ENCODE results near the gene SEC61A1.

Gene SEC61A1

DNA sequence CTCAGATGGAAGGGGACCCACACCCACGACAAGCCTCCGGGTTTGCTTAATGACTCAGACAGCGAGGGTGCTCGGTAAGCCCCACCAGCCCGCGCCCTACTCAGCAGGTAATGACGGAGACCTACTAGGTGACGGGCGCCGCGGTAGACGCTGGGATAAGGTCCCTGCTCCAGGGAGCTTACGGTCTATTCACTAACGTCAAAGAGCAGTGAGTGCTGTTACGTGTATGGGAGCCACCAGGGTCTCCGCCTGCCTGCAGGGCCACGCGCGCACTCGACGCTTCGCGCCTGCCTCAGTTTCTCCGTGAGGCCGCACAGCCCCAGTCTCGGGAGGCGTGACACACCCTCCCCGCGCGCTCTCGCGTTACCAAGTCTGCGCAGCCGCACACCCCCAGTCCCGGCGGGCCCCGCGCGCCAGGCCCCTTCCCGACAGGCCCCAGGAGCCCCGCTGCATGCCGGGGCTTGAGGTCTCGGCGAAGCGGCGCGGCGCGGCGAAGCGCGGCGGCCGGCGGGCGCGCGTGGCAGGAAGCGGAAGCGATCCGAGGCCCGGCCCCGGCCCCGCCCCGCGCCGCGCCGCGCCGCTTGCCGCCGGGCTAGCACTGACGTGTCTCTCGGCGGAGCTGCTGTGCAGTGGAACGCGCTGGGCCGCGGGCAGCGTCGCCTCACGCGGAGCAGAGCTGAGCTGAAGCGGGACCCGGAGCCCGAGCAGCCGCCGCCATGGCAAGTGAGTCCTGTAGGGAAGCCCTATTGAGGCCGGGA lies at the start of gene SEC61A1:
Gene SEC61A1, plus strand, starts transcription at position 601 of the 758 bp plus-strand sequence. Its CDS starts 116 bp downstream, at position 717.
- DNase-seq (ENCODE audit: low spot score): peak; percentile 98

DNA sequence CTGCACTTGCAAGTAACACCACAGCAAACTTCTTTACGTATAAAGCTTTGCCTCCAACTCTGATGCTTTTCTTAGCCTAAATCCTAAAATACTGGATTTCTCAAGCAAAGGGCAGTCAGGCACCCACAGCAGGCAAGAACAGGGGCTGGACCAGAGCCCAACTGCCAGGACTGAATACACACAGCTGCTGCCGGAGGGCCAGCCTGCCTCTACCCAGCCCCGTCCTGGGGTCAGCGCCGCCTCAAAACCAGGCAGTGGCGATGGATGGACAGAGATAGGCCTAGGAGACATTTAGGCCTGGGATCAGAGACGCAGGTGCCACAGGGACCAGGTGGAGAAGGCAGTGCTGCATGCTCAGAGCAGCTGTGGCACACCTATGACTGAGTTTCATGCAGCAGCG lies 47.6 kb upstream of the SEC61A1 start:
- DNase-seq (ENCODE audit: low spot score): no peak

DNA sequence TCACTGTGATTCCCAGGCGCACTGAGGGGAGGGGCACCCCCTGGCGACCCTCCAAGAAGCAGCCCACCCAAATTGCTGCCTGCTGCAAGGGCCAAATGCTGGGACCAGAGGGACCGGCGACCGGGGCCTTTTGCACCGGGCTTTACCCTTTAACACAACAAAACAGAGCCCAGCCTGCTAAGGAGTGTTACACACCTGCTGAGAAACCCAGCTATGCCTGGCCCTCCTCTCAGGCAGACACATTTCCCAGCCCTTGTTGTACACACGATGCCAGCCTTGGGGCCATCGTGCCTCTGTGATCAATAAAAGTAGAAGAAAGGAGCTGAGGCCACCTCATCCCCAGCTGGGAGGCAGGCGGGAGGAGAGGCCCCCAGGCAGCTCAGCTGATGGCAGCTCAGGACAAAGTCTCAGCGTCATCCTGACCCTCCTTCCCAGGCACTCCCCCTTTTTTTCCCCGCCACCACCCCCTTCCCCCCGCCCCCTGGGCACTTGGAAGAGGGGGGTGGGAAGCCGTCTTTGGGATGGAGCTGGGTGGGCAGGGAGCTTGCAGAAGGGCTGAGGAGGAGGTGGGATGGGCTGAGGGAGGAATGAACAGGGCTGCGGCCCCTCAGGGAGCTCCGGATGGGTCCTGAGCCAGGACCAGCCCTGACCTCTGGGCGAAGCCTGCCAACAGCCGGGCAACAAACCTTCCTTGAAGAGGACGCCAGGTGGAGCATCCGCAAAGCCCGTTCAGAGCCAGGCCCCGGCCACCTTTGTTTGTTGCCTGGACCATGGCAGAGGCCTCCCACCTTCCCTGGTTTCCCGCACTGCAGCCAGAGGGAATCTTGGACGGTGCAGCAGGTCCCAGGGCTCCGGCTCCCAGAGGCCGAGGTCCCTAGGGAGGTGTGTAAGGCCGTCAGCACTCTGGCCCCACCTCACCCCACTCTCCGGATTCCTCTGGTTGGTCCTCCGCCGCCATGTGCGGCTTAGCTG lies 45.9 kb upstream of the SEC61A1 start:
- DNase-seq (ENCODE audit: low spot score): no peak

DNA sequence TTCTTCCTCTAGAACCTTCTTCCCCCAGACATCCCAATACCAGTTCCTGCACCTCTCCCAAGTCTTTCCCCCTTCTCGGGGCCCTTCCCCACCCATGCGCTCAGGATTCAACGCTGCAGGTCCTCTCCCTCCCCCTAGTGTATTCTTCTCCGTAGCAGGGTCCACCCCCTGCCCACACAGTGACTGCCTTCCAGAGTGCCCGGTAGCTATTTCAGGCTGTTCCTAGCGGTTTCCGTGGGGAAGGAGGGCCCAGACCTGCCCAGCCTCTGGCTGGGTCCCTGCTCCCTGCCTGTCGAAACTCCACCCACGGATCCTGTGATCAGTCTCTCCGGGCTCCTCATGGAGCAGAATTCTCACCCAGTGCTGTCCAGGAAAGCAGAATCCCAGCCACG lies 45.2 kb upstream of the SEC61A1 start:
- no peak for DNase-seq (ENCODE audit: low spot score)

DNA sequence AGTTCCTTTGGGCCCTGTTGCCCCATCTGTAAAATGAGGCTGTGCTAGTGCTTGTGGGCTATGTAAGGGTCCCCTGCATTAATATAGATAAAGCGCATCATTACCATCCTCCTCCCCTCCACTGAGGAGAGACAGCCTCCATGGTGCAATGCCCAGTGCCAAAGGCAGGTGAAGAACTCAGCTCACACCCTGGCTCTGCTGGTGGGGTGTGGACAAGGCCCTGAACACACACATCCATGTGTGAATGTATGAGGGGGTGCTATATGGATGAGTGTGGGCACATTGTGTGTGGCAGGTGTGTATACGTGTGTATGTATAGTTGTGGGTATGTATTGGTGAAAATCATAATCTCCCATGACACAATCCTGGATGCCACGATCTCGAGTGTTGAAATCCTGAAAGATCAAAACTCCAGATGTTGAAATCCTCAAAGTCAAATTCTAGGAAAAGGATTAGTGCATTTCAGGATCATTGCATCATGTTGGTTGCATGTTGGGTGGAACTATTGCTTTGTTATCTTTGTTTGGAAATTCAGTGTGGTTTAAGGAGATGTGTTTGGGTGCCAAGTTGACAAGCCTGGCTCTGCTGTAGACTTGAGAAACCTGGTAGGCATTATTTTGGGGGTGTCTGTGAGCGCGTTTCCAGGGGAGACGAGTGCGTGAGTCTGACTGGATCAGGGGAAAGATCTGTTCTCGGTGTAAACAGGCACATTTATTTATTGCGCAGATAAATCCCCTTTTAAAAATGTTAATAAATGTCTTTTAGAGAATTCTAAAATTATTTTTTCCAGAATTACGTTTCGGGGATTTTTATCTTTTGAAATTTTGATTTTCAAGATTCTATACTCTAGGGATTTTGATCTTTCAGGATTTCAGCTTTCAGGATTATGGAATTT lies 42.0 kb upstream of the SEC61A1 start:
- DNase-seq (ENCODE audit: low spot score): no peak

DNA sequence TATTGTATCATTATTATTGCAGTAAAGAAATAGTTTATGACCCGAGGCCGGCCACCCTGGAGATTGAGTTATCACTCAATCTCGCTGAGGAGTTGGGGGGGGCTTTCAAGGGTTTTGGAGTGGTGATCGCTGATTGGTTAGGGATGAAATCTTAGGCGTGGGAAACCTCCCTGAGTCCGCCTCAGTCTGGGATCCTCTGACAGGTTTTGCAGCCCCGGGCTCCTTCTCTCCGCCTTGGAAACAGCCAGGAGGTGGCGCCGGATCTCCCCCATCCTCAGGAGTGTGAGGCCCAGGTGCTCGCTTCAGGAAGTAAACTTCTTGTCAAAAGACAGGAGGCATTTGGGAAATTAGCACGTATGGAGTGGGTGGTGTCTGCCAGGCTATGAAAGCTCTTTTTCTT lies 41.1 kb upstream of the SEC61A1 start:
- DNase-seq (ENCODE audit: low spot score): no peak

DNA sequence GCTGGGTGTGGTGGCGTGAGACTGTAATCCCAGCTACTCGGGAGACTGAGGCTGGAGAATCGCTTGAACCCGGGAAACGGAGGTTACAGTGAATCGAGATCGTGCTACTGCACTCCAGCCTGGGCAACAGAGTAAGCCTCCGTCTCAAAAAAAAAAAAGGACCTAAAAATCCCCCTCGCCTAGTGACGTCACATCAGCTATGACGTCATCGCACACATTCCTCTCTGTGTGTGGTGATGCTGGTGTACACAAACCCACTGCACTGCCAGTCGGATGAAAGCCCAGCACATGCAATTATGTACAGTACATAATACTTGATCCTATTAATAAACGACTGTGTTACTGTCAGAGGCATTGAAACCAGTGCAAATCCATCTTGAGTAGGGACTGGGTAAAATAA lies 40.2 kb upstream of the SEC61A1 start:
- DNase-seq (ENCODE audit: low spot score): no peak

DNA sequence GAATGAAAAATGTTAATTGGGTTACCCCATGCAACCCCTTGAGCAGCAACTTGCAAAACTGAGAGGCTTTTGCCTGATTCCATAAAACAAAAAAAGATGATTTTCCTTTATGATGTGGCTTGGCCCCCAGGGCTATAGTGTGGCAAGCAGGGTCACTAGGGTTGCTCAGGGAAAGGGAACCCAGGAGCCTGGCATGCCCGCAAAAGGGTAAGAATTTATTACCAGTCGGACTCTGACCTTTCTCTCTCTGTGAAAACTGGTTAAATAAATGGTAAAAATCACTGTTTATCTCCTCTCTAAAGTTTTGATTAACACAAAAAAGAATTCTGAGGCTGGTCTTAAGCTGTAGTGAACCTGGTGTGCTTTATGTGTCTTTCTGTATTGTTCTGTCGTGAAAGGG lies 37.7 kb upstream of the SEC61A1 start:
- DNase-seq (ENCODE audit: low spot score): no peak

DNA sequence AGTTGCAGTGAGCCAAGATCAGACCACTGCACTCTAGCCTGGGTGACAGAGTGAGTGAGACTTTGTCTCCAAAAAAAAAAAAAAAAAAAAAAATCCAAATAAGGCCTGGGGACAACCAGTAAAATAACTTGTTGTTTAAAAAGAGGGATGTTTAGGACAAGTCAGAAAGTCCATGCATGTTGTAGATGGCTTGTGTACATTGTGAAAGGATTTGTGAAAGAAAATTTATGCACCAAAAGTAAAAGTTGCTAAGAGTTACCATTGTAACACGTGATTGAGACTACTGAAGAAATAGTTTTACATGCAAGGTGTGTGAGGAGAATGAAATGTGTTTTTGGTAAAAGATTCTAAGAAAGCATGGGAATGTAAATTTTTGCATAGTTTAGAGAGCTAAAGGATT lies 35.7 kb upstream of the SEC61A1 start:
- DNase-seq (ENCODE audit: low spot score): no peak

DNA sequence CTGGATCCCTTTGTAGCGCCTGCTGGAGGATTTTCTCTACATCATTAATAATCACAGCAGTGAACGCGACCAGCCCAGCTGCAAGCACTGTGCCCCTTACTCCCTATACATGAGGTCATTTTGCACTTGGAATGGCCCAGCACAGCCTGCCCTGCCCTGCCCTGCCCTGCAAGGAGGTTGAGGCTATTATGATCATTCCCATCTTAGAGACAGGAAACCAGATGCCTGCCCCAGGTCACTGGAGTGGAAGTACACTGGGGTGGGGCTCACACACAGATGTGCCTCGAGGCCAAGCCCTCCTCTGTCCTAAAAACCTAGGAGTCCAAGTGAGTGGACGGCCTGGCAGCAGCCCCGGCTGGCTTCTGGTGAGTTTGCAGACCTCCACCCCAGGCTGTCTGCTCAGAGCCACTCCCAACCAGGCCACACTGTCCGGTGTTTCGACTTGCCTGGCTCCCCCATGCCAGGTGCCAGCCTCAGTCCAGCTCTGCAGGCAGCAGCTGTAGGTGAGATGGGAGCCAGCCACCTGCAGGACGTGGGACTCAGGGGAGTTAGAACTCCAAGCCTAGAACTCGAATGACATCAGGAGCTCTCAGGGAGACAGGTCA lies 30.4 kb upstream of the SEC61A1 start:
- no peak for DNase-seq (ENCODE audit: low spot score)

DNA sequence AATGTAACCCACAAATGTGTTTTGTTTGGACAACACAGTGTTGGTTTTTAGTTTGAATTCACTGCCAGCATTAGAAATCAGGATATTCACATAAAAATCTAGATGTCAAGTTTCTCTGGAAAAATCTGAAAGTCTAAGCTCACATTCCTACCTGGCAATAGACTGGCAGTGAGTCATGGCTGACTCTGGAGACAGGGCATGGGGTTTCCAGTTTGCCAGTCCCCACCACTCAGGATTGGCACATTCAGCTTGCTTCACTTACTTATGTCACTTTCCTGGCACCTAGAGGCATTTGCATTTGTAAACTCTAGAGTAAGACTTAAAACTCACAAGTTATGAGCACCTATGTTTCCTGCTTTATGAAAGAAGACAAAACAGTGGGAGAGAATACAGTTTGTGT lies 19.1 kb upstream of the SEC61A1 start:
- no peak for DNase-seq (ENCODE audit: low spot score)

DNA sequence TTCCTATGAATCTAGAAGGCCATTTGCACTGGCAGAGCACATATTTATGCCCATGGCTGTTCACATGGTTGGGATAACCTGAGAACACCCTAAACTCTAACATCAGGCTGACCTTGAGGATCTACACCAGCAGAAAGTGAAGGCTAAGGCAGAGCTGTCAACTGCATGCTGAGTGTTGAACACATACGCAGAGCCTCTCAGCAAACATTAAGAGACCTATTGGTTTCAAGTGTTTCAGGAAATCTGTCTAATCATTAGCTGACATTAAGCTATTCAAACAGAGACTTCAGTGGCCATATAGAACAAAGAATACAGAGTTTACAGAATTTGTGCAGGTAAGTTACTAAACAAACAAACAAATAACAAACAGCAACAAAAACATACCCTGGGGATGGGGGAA lies 16.1 kb upstream of the SEC61A1 start:
- no peak for DNase-seq (ENCODE audit: low spot score)

DNA sequence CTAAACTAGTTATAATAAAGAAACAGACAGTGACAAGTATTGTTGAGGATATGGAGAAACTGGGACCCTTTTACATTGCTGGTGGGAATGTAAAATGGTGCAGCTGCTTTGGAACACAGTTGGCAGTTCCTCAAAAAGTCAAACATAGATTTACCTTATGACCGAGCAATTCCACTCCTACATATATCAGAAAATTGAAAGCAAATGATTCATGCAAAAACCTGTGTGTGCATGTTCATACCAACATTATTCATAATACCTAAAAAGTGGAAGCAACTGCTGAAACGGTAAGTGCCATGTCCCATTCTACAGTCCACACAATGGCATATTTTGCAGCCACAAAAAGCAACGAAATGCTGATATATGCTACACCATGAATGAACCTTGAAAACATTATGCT lies 12.2 kb upstream of the SEC61A1 start:
- DNase-seq (ENCODE audit: low spot score): no peak

DNA sequence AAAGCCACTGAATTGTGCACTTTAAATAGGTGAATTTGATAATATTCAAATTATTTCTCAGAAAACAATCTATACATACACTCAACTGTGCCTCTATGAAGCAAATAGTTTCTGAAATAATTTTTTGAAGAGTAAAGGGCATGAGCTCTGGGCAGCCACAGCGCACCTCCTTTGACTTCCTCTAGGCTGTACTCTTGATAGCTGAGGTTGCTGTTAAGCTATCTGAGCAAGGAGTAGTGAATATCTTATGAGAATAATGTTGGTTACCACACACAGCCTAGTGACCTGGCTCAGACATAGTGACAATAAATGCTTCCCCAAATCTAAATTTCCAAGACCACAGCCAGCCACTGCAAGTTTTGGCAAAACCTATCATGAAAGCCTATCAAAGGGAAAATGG lies 11.6 kb upstream of the SEC61A1 start:
- DNase-seq (ENCODE audit: low spot score): no peak

DNA sequence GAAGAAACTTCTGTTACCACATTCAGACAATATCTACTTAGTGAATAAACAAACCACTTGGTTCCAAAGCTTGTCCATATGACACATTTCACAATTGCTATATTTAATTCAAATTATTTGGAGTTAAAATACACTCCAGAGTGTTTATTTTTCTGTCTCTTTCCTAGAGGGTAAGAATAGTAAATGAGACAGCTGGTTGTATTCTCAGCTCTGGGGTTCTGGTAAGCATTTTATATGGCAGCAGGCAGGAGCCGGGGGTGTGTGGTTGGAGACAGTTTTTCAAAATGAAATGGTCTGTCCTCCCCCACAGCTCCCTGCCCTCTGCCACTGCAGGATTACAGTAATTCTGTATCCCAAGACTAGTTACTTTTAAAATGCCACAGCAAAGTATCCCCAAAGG lies 10.9 kb upstream of the SEC61A1 start:
- no peak for DNase-seq (ENCODE audit: low spot score)

DNA sequence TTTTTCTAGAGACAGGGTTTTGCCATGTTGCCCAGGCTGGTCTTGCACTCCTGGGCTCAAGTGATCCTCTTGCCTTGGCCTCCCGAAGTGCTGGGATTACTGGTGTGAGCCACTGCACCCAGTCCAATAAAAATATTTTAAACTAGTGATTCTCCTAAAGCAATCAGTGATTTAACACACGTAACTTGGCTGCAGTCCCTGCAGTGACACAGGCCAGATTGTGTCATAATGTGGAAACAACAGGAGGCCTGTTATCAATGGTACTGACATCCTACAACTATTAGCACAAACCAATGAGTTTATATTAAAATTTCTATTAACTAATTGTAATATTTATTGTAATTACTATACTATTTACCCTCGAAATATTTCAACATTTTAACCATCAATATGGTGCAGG lies 1.6 kb upstream of the SEC61A1 start:
- DNase-seq (ENCODE audit: low spot score): no peak

DNA sequence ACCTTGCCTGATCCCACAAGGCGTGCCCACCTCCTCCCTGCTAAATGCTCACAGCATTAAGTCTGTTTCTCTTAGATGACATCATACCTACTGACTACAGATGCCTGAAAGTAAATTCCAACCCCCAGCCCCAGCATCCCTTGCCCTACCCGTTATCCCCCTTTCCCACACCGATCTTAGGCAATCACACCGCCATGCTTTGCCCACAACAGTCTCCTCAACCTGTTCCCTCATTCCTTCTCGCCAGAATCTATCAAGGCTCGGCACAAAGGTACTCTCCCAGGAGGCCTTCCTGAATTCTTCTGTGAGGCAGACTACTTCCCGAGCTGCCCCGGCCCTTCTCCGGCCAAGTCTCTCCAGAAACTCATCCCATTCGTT lies 789 bp upstream of the SEC61A1 start:
- DNase-seq (ENCODE audit: low spot score): no peak

DNA sequence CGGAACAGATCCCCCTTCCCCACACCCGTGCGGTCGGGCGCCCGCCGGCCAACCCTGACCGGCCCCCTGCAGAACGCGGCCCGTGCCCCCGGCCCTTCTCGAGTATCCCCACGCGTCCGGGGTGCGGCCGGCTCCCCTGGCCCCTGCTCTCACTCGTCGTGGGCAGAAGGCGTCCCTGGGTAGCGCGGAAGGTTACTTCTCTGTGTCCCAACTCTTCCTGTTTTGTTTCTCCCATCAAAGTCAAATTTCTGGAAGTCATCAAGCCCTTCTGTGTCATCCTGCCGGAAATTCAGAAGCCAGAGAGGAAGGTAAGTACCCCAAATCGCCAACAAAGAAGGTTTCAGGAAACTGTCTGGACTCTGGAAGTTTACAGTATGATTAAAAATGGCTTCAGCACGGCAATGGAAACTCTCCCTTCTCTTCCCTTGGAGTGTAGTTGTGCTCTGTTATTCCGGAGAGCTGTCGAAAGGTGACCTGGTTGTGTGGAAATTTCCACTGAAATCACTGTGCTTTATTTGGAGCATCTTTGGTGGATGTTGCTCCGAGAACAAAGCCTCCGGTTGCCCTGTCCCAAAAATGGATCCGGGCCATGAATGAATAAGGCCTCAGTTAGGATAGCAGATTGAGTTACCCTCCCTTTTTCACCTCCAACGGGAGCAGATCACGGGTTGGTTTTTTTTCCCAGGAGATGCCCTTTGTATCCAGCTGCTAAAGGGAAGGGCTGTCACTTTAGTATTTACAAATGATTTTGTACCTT lies 536 bp downstream of the SEC61A1 start:
- DNase-seq (ENCODE audit: low spot score): peak; percentile 13

DNA sequence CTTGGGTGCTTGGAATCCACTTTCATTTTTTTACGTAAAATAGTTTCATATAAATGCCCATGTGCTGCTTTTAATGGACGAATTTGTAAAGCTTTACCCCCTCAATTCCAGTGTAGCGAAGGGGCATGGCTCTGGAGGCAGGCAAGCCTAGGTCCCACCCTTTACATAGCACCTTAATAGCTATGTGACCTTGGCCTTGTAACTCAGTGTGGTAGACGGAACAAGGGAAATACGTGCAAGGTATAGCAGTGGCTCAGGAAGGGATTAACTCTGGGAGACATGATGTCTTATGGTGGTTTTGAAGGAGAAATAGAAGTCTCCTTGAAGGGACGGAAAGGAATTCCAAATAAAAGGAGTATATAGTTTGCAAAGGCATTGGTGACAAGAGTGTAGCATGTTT lies 1.4 kb downstream of the SEC61A1 start:
- no peak for DNase-seq (ENCODE audit: low spot score)

DNA sequence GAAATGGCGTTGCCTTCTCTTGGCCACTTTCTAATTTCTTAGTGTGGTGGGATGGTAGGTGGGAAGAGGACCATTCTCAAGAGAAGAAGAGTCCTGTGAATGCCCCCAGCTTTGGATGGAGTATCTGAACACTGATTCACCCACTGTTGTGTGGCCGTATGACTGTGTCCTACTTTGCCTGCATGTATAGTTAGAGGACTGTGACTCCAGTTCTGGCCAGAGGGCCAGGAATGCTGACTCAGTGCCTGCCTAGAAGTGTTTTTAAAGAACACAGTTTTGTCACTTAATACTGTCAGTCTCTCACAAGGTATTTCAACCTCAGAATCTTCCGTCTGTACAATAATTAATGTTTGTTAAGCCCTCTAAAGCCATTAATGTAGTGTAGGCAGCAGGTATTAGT lies 2.1 kb downstream of the SEC61A1 start:
- DNase-seq (ENCODE audit: low spot score): no peak

DNA sequence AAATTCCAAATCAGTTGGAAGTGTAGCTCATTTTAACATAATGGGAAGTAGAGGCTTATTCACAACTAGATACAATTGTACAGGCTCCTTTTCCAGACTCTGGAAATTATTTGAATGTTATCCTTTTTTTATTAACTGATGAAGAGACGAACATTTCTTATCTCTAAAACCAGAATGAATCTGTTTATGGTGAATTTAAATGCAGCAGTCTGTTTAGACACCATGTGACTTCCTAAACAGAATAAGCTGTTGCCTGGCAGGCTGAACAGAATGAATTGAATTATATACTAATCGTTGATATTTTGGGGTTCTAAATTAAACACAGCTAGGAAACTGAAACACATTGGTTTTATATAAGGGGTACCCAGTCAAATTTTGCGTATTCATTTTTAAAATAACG lies 4.0 kb downstream of the SEC61A1 start:
- no peak for DNase-seq (ENCODE audit: low spot score)
